ENCODE measurements around the gene ANKRD9. TPM values are rescaled to one million over a fixed set of nuclear protein-coding genes. Genes with fewer than 3 reads are reported as not detected.

The ANKRD9 gene
- total RNA-seq, 1 donor from 2014 or later = 22.4 TPM

GRCh38 chr14:102508774-102509745 lies 516 bp downstream of the ANKRD9 start:
- no peaks in the 10 kb centered on the region for H3K27me3 ChIP-seq
- H3K27ac ChIP-seq = peak overlapping the region; percentile 76
- ATAC-seq = peak; percentile 30
- H3K4me3 ChIP-seq = peak overlapping the region; percentile 57
- no peaks in the 10 kb centered on the region for H3K36me3 ChIP-seq
- H3K9me3 ChIP-seq = no peaks in the 10 kb centered on the region
- intact Hi-C loops (cut with DNase I) = no loop called here
- no peak for TF ChIP-seq CTCF (IDR thresholded peaks at IDR 0.05)
- peak; percentile 86 for DNase-seq
- H3K4me1 ChIP-seq = peaks cover 16% of the 10 kb centered on the region

DNA sequence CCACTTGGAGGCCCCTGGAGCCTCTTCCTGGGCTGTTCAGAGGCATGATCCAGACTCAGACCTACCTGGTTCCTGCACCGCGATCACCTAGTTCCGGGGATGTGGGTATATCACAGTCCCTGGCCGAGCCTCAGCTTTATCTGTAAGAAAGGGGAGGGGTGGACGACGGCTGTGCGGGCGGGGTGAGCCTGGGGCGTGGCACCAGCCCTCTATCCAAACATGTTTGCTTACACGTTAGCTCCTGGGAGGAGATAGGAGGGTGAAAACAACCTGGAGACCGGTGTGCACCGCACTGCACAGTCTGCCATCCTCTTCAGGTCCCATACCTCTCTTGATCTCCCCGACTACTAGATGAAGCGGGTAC lies 1.2 kb downstream of the ANKRD9 start:
- Histone ChIP-seq H3K27me3 (no peaks in the 10 kb centered on the region), H3K36me3 (no peaks in the 10 kb centered on the region), H3K27ac (peak overlapping the region; percentile 76), H3K4me3 (peak overlapping the region; percentile 57), H3K9me3 (no peaks in the 10 kb centered on the region), H3K4me1 (peaks cover 16% of the 10 kb centered on the region)
- peak; percentile 74 for DNase-seq
- intact Hi-C loops (cut with DNase I) = no loop called here
- ATAC-seq = peak; percentile 7
- TF ChIP-seq CTCF (IDR thresholded peaks at IDR 0.05) = no peak

- intact Hi-C loops (cut with DNase I) = no loop called here
- no peak overlapping the region for H3K27ac ChIP-seq
- H3K36me3 ChIP-seq = no peaks in the 10 kb centered on the region
- no peaks in the 10 kb centered on the region for H3K9me3 ChIP-seq
- H3K4me1 ChIP-seq = peaks cover 16% of the 10 kb centered on the region
- ATAC-seq = no peak
- no peak for TF ChIP-seq CTCF (IDR thresholded peaks at IDR 0.05)
- DNase-seq = peak; percentile 61
- no peak overlapping the region for H3K4me3 ChIP-seq
- no peaks in the 10 kb centered on the region for H3K27me3 ChIP-seq
Observed at GRCh38 chr14:102507857-102508312, 1.7 kb downstream of the ANKRD9 start.

- Histone ChIP-seq H3K36me3 (no peaks in the 10 kb centered on the region), H3K27me3 (no peaks in the 10 kb centered on the region), H3K9me3 (no peaks in the 10 kb centered on the region), H3K4me1 (peaks cover 16% of the 10 kb centered on the region), H3K4me3 (no peak overlapping the region), H3K27ac (no peak overlapping the region)
- DNase-seq (peak; percentile 62), ATAC-seq (no peak)
- TF ChIP-seq CTCF (IDR thresholded peaks at IDR 0.05) = no peak
- intact Hi-C loops (cut with DNase I) = no loop called here
Observed at GRCh38 chr14:102507081-102507856, 2.3 kb downstream of the ANKRD9 start.

DNA sequence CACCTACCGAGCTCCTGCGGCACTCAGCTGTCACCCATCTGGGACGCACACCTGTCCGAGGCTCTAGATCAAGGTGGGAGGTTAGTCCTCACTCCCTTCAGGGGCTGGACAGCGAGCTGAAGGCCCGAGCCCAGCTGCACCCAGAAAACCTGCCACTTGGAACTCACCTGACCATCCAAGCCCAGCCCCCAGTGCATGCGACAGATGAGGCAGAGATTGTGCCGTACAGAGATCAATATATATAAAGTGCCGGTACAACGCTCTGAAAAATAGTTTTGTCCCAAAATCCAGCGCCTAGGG lies 3.0 kb downstream of the ANKRD9 start:
- H3K4me1 ChIP-seq = peaks cover 16% of the 10 kb centered on the region
- DNase-seq = no peak
- H3K4me3 ChIP-seq = no peak overlapping the region
- TF ChIP-seq CTCF (IDR thresholded peaks at IDR 0.05) = no peak
- intact Hi-C loops (cut with DNase I) = no loop called here
- H3K36me3 ChIP-seq = no peaks in the 10 kb centered on the region
- no peaks in the 10 kb centered on the region for H3K9me3 ChIP-seq
- H3K27ac ChIP-seq = no peak overlapping the region
- no peaks in the 10 kb centered on the region for H3K27me3 ChIP-seq
- ATAC-seq = no peak
